NOMO-1 treated with DMSO at 0.1 percent for 48 hours (cell line): ENCODE data around the gene ACTMAP.
"Not testable (repeated sequence)": the region's sequence is repeated elsewhere in the genome, so short reads cannot be mapped to it uniquely, and the experiment has no call there.

ENCODE experiments used
- DNase-seq: peaks from one replicate; lab custom pipeline; 2025; ENCODE audit not compliant: unreplicated experiment; lab: John Stamatoyannopoulos, UW

The ACTMAP gene

GRCh38 chr19:40750058-40750873, at the start of gene ACTMAP:
Gene ACTMAP (minus strand): TSS chr19:40750477. CDS start chr19:40749803, 674 bp downstream.
- peak; percentile 99 for DNase-seq

- peak; percentile 18 for DNase-seq
Observed at GRCh38 chr19:40799558-40800338, 49.5 kb upstream of the ACTMAP start.

- peak; percentile 99 for DNase-seq
Observed at GRCh38 chr19:40798683-40799557, 48.6 kb upstream of the ACTMAP start, which contains the start of gene EGLN2. Gene EGLN2 (plus strand): TSS chr19:40799191. CDS start chr19:40800573, 1,382 bp downstream.

- peak; percentile 79 for DNase-seq
Observed at GRCh38 chr19:40797963-40798682, 47.8 kb upstream of the ACTMAP start.

GRCh38 chr19:40797166-40797962, 47.1 kb upstream of the ACTMAP start:
- DNase-seq = no peak

GRCh38 chr19:40791996-40792395, 41.7 kb upstream of the ACTMAP start:
- no peak for DNase-seq

- DNase-seq = no peak
Observed at GRCh38 chr19:40791349-40791748, 41.1 kb upstream of the ACTMAP start.

- DNase-seq = no peak
Observed at GRCh38 chr19:40786060-40787037, 36.1 kb upstream of the ACTMAP start.

- no peak for DNase-seq
Observed at GRCh38 chr19:40785526-40785925, 35.2 kb upstream of the ACTMAP start.

- not testable (repeated sequence) for DNase-seq
Observed at GRCh38 chr19:40784146-40784545, 33.9 kb upstream of the ACTMAP start.

- DNase-seq = no peak
Observed at GRCh38 chr19:40783711-40784110, 33.4 kb upstream of the ACTMAP start.

GRCh38 chr19:40781140-40781539, 30.9 kb upstream of the ACTMAP start:
- no peak for DNase-seq

GRCh38 chr19:40780582-40780981, 30.3 kb upstream of the ACTMAP start:
- no peak for DNase-seq

GRCh38 chr19:40778706-40779284, 28.5 kb upstream of the ACTMAP start:
- peak; percentile 37 for DNase-seq

GRCh38 chr19:40777937-40778705, 27.8 kb upstream of the ACTMAP start, which contains the start of gene RAB4B:
Gene RAB4B (plus strand): TSS chr19:40778247. CDS start chr19:40778376, 129 bp downstream.
- peak; percentile 99 for DNase-seq

GRCh38 chr19:40777645-40777936, 27.3 kb upstream of the ACTMAP start:
- DNase-seq = no peak

GRCh38 chr19:40776932-40777644, 26.8 kb upstream of the ACTMAP start:
- peak; percentile 98 for DNase-seq
